Measurements from ENCODE around the gene SENP2. TPM values are rescaled to one million over a fixed set of nuclear protein-coding genes. Genes with fewer than 3 reads are reported as not detected.
"Not testable (repeated sequence)": the region's sequence is repeated elsewhere in the genome, so short reads cannot be mapped to it uniquely, and the experiment has no call there.

The SENP2 gene
- total and polyA plus RNA-seq, 4 donors: 7.9 to 23.3 (median 11.3) TPM

- TF ChIP-seq, protein P1, sequence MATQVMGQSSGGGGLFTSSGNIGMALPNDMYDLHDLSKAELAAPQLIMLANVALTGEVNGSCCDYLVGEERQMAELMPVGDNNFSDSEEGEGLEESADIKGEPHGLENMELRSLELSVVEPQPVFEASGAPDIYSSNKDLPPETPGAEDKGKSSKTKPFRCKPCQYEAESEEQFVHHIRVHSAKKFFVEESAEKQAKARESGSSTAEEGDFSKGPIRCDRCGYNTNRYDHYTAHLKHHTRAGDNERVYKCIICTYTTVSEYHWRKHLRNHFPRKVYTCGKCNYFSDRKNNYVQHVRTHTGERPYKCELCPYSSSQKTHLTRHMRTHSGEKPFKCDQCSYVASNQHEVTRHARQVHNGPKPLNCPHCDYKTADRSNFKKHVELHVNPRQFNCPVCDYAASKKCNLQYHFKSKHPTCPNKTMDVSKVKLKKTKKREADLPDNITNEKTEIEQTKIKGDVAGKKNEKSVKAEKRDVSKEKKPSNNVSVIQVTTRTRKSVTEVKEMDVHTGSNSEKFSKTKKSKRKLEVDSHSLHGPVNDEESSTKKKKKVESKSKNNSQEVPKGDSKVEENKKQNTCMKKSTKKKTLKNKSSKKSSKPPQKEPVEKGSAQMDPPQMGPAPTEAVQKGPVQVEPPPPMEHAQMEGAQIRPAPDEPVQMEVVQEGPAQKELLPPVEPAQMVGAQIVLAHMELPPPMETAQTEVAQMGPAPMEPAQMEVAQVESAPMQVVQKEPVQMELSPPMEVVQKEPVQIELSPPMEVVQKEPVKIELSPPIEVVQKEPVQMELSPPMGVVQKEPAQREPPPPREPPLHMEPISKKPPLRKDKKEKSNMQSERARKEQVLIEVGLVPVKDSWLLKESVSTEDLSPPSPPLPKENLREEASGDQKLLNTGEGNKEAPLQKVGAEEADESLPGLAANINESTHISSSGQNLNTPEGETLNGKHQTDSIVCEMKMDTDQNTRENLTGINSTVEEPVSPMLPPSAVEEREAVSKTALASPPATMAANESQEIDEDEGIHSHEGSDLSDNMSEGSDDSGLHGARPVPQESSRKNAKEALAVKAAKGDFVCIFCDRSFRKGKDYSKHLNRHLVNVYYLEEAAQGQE (IDR thresholded peaks at IDR 0.05): no peak
- TF ChIP-seq, protein P2, sequence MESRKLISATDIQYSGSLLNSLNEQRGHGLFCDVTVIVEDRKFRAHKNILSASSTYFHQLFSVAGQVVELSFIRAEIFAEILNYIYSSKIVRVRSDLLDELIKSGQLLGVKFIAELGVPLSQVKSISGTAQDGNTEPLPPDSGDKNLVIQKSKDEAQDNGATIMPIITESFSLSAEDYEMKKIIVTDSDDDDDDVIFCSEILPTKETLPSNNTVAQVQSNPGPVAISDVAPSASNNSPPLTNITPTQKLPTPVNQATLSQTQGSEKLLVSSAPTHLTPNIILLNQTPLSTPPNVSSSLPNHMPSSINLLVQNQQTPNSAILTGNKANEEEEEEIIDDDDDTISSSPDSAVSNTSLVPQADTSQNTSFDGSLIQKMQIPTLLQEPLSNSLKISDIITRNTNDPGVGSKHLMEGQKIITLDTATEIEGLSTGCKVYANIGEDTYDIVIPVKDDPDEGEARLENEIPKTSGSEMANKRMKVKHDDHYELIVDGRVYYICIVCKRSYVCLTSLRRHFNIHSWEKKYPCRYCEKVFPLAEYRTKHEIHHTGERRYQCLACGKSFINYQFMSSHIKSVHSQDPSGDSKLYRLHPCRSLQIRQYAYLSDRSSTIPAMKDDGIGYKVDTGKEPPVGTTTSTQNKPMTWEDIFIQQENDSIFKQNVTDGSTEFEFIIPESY (IDR thresholded peaks at IDR 0.05): no peak
- TF ChIP-seq YY1 (IDR thresholded peaks at IDR 0.05) (no peak), HNF4A (conservative IDR thresholded peaks at IDR 0.05) (no peak)
Measured at GRCh38 chr3:185632996-185633395, 46.9 kb downstream of the SENP2 start (continued).

GRCh38 chr3:185637388-185637787 lies 51.3 kb downstream of the SENP2 start:
- WGBS: 73% methylated on average over 3 of the region's 3 CpGs
- Histone ChIP-seq H3K36me3 (ENCODE audit: control insufficient read depth in 4 of 4, insufficient read depth in 3 of 4, low read depth in 1 of 4, low read length in 3 of 4) (no peaks in the 10 kb centered on the region), H3K27me3 (ENCODE audit: control insufficient read depth in 4 of 4, insufficient read depth in 4 of 4, low read length in 3 of 4) (no peaks in the 10 kb centered on the region), H3K9me3 (ENCODE audit: control insufficient read depth in 4 of 4, low read length in 3 of 4) (no peaks in the 10 kb centered on the region), H3K4me3 (ENCODE audit: low read depth in 1 of 3, low read length in 3 of 3) (no peak overlapping the region), H3K4me1 (ENCODE audit: control insufficient read depth in 4 of 4, insufficient read depth in 4 of 4, low read length in 3 of 4) (no peaks in the 10 kb centered on the region), H3K9ac (ENCODE audit: low read depth in 1 of 2, low read length in 2 of 2) (no peak overlapping the region), H3K27ac (ENCODE audit: low read depth in 1 of 2, low read length in 2 of 2) (no peak overlapping the region)
- TF ChIP-seq YY1 (IDR thresholded peaks at IDR 0.05) (no peak), RAD21 (IDR thresholded peaks at IDR 0.05) (no peak), NR2F2 (IDR thresholded peaks at IDR 0.05) (no peak), FOXA1 (IDR thresholded peaks at IDR 0.05) (no peak), HNF4A (conservative IDR thresholded peaks at IDR 0.05) (no peak), FOXA2 (IDR thresholded peaks at IDR 0.05) (no peak)
- TF ChIP-seq, protein P2 (IDR thresholded peaks at IDR 0.05): no peak
- TF ChIP-seq, protein P1 (IDR thresholded peaks at IDR 0.05): no peak
- DNase-seq (ENCODE audit: low spot score): no peak

GRCh38 chr3:185638651-185639050 lies 52.6 kb downstream of the SENP2 start:
- not testable (repeated sequence) for H3K9ac ChIP-seq (ENCODE audit: low read depth in 1 of 2, low read length in 2 of 2); H3K27me3 ChIP-seq (ENCODE audit: control insufficient read depth in 4 of 4, insufficient read depth in 4 of 4, low read length in 3 of 4); H3K36me3 ChIP-seq (ENCODE audit: control insufficient read depth in 4 of 4, insufficient read depth in 3 of 4, low read depth in 1 of 4, low read length in 3 of 4); H3K9me3 ChIP-seq (ENCODE audit: control insufficient read depth in 4 of 4, low read length in 3 of 4); H3K4me3 ChIP-seq (ENCODE audit: low read depth in 1 of 3, low read length in 3 of 3); H3K27ac ChIP-seq (ENCODE audit: low read depth in 1 of 2, low read length in 2 of 2); DNase-seq (ENCODE audit: low spot score); H3K4me1 ChIP-seq (ENCODE audit: control insufficient read depth in 4 of 4, insufficient read depth in 4 of 4, low read length in 3 of 4)
- WGBS: 95% methylated on average over 11 of the region's 11 CpGs
